RKO (cell line): ENCODE data around the gene EYA3.

Experiments
- DNase-seq: peaks from one replicate; pipeline ENCODE4 v3.0.0-alpha.2; 2016; ENCODE audit warnings: low spot score

The EYA3 gene

DNA sequence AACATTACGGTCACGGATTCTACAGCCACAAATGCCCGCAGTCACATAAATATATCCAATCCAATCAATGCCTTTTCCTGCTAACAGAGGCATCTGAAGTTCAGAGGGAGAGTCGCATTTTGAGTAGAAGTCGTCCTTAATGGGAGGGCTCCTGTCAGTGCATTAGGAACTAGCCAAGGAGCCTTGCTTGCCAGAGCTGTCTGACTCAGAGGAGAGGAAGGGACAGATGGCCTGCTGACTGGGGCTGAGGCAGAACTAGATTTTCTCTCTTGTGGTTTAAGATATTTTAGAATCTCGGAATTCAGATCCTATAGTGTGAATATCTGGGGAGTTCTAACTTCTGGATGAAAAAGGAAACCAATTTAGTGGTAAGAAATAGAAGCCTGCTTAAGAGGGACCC, 118.0 kb downstream of the EYA3 start:
- no peak for DNase-seq

DNA sequence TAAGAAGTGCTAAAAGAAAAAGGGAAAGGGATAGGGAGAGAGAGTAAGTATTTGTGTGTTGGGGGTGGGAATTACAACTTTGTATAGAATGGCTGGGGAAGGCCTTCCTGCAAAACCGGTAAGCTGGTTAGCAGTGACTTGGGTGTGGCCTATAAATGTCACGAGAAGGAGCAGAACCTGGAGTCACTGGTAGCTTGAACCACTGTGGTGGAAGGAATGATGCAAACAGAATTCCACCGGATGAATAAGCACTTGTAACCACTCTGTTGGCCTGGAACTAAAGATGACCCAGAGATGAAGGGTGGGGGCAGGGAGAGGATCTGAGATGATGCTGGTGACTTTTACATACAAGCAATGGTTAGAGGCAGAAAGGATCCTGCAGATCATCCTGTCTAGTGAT, 119.7 kb downstream of the EYA3 start:
- DNase-seq = peak; percentile 28

DNA sequence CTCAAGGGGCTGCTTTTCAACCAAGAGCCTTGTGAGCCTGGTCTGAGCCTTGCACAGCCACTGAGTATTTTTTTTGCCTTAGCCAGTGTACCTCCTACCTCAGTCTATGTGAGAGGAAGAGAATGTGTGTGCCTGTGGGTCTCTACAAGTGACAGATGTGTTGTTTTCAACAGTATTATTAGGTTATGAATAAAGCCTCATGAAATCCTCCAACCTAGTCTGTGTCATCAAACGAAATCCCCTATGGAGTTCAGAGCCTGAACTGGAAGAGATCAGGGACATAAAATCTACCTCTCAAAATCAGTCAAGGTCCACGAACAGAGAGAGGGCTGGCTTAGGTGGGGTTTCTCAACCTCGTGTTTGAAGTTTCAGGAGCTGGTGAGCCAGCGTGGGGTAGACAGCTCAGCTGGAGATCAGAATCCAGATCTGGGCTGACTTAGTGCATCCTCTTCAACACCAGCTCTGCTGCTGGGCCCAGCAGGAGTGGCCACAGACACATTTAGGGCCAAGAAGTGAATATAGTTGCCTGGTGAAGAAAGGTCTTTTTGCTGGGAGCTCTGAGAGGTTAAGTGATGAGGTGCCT, 120.4 kb downstream of the EYA3 start:
- no peak for DNase-seq

DNA sequence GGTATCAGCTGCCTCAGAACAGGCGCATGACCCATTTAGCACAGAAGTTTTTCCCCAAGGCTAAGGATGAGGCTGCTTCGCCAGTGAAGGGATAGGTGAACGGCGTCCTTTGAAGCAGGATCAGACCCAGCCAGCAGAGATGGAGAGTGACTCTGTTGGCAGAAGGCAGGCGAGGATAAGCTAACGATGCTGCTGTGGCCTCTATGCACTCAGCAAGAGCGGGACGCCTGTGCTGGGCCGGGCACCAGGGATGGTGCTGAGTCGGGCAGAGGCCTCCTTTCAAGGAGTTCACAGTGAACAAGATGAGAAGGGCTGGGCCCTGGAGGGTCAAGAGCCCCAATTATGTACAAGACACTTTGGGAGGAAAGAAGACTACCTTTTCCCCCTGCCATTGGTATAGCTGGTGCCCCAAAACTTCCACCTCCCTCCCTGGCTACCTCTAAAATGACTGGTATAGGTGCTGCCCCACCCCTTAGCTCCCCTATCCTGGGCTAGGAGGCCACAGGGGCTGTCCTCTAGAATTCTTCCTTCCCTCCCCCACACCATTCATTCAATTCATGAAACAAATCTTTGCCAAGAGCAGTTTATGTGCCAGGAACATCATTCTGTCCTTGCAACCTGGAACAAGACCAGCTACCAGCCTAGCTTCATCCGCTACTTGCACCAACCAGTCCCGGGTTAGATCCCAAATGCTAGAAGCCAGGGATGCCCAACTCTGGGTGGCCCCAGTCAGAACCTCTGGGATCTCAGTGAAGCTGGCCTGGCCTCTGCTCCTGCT, 121.1 kb downstream of the EYA3 start:
- no peak for DNase-seq

DNA sequence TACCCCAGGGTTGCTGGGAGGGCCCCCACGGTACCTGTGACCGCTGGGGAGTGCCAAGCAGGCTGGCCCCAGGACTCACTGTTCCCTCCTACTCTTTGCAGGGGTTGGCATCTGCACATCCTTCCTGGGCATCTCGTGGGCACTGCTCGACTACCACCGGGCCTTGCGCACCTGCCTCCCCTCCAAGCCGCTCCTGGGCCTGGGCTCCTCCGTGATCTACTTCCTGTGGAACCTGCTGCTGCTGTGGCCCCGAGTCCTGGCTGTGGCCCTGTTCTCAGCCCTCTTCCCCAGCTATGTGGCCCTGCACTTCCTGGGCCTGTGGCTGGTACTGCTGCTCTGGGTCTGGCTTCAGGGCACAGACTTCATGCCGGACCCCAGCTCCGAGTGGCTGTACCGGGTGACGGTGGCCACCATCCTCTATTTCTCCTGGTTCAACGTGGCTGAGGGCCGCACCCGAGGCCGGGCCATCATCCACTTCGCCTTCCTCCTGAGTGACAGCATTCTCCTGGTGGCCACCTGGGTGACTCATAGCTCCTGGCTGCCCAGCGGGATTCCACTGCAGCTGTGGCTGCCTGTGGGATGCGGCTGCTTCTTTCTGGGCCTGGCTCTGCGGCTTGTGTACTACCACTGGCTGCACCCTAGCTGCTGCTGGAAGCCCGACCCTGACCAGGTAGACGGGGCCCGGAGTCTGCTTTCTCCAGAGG, 121.9 kb downstream of the EYA3 start:
- DNase-seq = no peak

DNA sequence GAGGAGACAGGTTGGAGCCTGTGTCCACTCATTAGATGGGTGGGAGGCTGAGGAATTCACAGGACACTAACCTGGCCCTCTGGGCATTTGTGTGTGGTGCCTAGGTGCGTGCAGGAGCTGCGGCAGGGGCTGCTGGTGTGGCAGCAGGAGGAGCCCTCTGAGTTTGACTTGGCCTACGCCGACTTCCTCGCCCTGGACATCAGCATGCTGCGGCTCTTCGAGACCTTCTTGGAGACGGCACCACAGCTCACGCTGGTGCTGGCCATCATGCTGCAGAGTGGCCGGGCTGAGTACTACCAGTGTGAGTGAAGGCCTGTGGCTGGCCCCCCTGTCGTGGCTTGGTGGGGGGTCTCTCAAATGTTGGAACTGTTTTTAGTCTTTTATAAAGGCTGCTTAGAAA, 125.0 kb downstream of the EYA3 start:
- DNase-seq = no peak

DNA sequence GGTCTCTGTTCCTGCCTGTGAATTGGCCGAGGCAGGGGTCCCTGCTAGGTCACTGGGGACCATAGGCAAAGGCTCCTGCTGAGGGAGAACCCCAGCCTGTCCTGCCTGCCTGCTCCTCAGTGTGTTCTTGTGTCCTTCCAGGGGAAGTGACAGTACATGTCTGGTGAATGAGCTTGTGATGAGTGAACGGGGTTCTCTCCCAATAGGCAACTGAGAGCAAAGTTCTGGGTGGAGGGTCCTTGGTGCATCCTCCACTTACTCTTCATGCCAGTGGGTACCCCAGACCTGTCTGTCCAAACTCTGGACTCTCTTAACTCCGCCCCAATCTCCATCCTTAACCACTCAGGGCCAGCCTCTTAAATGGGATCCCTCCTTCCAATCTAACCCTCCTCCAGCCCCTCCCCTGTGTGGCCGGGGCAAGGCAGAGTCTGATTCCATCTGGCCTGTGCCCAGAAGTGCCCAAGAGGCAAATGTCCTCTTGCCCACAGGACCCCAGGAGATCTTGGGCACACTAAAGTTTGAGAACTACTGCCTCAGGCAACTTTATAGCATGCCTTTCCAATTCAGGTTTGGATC, 126.7 kb downstream of the EYA3 start:
- DNase-seq = no peak

DNA sequence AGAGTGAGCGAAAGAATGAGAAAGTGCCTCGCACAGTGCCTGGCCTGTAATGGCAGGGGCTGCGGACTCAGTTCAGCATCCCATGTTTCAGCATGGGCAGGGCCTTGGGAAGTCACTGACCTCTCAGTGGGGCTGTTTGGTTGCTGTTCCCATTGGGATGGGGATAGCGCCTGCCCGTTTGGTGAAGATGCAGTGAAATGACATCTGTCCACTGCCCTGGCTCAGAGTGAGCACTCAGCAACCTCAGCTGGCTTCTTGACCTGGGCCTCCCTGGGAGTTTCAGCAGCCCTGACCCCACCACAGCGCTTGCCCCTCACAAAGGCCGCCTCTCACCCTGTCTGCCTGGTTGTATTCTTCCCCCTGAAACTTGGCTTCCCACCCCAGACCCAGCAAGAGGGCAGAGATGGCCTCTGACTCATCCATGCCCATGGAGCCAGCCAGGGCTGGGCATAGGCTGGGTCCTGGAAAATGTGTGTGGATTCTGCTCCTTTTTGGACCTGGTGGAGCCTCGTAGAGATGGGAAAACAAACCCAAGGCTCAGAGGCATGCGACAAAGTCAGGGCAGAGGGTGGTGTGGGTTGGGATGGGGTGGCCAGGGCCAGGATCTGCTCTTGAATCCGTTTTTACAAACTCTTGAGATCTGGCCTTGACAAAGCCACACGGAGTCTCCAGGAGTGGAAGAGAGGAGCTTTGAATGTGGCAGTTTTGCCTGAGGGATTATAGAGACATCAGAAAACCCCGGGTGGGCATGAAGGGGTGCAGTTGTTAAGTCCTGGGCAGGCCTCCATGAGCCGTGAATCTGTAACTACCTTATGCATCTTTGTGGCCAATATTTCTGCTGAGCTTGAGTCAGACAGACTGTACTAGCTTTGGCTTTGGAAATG, 127.4 kb downstream of the EYA3 start:
- DNase-seq = no peak

DNA sequence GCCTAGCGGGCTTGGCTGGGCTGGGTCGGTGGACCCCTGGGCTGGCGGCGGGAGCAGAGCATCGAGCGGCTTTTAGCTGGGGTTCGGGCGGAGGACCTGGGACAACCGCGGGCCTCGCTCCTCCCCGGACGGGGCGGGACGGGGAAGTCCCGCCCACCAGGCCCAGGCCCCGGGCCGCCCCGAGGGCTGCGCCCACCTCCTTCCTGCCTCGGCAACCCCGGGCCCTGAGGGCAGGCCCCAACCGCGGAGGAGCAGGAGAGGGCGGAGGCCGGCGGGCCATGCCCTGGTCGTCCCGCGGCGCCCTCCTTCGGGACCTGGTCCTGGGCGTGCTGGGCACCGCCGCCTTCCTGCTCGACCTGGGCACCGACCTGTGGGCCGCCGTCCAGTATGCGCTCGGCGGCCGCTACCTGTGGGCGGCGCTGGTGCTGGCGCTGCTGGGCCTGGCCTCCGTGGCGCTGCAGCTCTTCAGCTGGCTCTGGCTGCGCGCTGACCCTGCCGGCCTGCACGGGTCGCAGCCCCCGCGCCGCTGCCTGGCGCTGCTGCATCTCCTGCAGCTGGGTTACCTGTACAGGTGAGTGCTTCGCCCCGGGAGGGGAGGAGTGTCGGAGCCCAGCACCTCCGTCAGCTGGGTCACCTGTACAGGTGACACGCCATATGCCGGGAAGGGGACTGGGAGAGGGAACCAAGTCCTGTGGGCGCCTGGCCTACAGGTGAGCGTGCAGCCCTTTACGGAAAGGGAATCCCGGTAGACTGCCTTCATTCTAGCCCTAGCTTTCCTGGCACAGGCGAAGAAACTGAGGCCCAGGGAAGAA, 128.4 kb downstream of the EYA3 start, which contains the start of gene XKR8:
Gene XKR8, plus strand, starts transcription at position 182 of the 812 bp plus-strand sequence. Its CDS starts 97 bp downstream, at position 279.
- peak; percentile 79 for DNase-seq

DNA sequence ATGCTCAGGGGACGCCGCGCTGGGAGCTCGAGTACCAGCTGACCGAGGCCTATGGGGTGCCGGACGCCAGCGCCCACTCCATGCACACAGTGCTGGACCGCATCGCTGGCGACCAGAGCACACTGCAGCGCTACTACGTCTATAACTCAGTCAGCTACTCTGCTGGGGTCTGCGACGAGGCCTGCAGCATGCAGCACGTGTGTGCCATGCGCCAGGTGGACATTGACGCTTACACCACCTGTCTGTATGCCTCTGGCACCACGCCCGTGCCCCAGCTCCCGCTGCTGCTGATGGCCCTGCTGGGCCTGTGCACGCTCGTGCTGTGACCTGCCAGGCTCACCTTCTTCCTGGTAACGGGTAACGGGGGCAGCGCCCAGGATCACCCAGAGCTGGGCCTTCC, 129.9 kb downstream of the EYA3 start:
- no peak for DNase-seq

DNA sequence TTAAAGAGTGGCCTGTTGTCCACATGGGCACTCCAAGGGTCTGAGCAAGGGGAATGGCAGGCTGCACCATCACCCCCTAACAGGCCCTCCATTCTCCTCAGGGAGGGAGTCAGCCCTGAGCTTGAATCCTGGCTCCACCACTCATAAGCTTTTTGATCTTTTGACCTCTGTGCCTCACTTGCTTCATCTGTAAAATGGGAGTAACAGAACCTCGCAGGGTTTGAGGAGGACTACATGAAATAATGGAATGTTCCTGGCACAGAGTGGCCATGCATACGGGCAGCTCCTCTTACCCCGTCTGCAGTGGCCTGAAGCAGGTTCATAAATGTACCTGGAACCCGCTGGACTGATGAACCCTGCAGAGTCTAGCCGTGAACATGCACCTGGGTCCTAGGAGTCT, 130.8 kb downstream of the EYA3 start:
- no peak for DNase-seq

DNA sequence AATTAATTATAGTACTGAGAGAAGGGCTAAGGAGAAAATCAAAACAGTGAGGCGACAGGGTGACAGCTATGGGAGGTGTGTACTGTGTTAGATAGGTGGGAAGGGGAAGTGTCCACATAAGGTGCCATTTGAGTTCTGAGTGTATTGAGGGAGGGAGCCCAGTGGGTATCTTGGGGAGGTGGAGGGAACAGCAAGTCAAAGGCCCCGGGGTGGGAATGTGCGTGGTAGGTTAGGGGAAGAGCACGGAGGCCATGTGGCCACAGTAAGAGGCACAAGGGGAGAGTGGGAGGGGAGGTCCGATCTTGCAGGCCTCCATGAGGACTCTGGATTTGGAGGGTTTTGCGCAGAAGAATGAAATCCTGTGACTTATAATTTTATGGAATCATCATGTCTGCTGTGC, 131.6 kb downstream of the EYA3 start:
- no peak for DNase-seq

DNA sequence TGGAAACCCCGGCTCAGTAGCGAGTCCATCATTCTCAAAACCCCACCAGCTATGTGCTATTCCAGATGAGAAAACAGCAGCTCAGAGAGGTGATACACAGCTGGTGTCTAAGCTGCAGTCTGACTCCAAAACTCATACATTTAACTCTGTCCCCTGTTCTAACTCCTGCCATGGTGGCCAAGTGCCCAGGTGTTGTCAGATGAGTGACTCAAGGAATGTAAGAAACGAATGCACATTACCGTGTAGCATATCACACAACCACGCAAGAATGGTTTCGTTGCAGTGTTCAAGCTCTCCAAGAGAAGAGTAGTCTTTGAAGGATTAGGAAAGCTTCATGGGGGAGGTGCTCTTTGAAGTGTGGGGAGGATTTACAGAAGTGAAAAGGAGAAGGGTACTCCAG, 133.3 kb downstream of the EYA3 start:
- no peak for DNase-seq

DNA sequence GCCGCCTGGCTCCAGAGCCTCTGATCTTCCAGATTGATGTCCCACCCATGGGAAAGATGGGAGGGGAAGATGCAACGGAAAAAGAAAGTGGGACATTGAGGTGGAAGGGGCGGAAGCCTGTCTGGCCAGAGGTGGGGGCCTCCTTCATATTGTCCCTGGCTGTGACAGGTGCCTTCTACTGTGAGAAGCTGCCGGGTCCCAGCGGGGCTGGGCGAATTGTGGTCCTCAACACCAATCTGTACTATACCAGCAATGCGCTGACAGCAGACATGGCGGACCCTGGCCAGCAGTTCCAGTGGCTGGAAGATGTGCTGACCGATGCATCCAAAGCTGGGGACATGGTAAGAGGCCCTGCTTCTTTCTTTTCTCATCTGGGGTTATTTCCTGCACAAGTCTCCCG, 134.2 kb downstream of the EYA3 start:
- DNase-seq = no peak

DNA sequence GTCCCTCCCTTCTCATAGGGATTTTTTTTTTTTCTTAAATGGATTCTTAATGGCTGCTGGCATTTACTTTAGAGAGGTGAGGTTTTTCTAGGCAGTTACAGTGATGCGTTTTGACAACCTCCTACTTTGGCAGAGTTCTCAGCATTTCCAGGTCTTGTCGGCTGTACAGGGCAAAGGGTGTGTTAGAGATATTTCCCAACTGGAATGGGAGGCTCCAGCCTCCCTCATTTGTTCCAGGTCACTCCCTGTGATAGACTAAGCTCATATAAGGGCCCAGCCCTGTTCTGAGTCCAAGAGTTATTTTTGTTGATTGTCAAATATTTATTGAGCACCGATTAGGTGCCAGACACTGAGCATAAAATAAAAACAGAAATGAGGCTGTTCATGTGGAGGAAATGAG, 136.3 kb downstream of the EYA3 start:
- DNase-seq = no peak

DNA sequence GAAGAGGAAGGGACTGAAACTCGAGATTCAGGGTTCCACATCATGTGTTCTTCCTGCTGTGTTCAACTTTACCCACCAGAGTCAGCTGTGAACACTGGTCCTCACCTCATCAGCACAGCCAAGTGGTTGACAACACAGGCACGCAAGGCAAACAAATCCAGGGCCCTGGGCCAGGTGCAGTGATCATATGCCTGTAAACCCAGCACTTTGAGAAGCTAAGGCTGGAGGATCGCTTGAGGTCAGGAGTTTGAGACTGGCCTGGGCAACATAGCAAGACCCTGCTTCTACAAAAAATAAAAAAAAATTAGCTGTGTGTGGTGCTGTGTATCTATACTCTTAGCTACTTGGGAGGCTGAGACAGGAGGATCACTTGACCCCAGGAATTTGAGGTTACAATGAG, 137.0 kb downstream of the EYA3 start:
- DNase-seq = no peak

DNA sequence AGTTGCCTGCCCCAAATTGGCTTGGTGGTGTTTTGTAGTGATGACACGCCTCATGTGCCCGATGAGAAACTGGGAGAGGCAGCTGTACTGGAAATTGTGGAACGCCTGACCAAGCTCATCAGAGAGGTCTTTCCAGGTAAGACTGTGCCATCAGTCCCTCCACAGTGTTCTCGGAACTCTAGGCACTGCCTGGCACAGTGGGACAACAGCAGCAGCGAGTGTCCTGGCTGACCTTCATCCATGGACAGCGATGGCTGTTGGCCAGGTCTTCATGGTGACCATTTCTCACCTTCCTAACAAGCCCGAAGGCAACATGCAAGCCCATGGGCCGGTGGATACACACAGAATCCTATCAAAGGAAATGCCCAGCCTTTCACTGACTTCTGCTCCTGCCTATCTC, 139.4 kb downstream of the EYA3 start:
- DNase-seq = no peak

DNA sequence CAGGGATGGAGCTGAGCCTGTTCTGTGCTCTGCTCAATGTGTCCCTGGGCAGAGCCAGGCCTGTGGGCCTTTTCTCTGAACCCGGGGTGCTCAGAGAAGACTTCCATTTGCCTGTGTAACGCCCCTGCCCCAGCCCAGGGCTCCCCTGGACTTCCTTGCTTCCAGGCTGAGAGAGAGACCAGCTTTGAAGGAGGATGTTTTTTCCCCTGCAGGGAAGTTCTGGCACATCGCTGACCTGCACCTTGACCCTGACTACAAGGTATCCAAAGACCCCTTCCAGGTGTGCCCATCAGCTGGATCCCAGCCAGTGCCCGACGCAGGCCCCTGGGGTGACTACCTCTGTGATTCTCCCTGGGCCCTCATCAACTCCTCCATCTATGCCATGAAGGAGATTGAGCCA, 143.4 kb downstream of the EYA3 start:
- DNase-seq = no peak

DNA sequence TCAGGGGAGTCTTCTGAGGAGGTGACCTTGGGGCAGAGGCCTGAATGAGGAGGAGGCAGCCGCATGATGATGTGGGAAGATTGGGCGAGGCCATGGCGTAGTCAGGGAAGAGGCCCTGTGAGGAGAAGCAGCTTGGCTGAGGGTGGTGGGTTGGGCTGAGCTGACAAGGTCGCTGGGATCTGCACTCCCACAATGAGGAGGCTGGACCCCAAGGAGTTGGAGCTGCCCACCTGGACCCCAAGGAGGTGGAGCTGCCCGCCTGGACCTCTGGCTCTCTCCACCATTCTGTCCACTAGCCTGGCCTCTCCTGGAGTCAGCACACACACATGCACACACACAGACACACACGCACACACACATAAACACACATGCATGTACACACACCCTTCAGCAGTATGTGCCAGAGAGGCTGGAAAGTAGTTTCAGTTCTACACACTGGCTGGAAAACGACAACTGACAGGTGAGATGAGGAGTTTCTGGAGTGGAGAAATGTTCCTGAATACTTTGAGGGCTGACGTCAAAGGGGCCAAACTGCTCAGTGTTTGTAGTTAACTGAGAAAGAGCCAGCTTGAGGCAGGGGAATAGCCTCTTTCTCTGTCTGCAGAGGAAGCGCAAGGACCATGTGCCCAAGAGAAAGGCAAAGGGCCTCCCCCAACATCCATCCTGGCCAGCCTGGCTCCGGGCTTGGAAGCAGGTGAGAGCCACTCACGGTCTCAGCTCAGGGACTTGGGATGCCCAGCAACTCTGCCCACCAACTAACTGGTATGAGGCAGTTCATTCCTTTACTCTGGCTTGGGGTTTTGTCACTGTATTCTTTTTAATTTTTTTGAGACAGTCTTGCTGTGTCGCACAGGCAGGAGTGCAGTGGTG, 146.5 kb downstream of the EYA3 start:
- DNase-seq = no peak
